GM12865 (cell line): Measurements from ENCODE around the gene SCLT1.

ENCODE experiments used
- DNase-seq: peaks from one replicate; pipeline ENCODE4 v3.0.0; 2010; ENCODE audit warnings: low read depth
- H3K4me3 ChIP-seq: 2 replicates; pipeline ENCODE4 v1.5.1; 2011; ENCODE audit warnings: mild to moderate bottlenecking, low read depth, low read length, control low read depth
- CTCF ChIP-seq: IDR thresholded peaks from 2 replicates; pipeline ENCODE4 v1.5.1; 2011; ENCODE audit warnings: low read length, control low read depth, low read depth, inconsistent platforms; ENCODE audit not compliant: insufficient read depth; ENCODE audit errors: missing control alignments

SCLT1 gene

GRCh38 chr4:128986908-128987307 lies 106.4 kb downstream of the SCLT1 start:
- TF ChIP-seq CTCF = no peak
- DNase-seq = no peak
- no peak overlapping the region for H3K4me3 ChIP-seq

- no peak for TF ChIP-seq CTCF
- H3K4me3 ChIP-seq = no peak overlapping the region
- no peak for DNase-seq
These were observed 107.3 kb downstream of the SCLT1 start for GRCh38 chr4:128986019-128986418.

DNA sequence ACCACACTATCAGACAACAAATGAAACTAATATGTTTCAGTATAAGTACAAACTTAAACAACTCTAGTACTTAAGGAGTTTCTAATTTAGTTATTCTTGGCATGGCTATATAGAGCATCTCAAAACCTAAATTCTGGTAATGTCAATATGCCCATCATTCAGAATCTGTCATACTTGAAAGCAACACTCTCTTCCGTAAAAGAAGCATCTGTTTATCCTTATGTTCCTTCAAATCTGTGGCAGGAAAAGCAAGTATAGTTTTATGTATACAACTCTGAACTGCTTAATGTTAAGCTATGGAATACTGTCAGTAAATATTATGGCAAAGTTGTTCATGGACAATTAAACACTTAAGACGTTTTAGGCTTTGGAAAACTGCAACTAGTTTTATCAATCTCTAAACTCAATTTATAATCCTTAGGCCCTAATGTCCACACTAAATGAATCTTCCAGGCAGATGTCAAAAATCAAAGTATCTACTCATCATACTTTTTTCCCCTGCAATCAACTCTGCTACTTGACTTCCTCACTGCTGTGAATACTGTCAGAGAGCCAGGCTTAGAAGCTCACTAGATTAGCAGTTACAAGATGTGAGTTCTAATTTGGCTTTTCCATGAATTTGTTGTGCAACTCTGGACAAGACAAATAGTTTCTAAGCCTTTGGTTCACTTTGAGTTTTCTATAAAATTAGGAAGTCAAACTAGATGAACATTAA lies 109.4 kb downstream of the SCLT1 start:
- DNase-seq = no peak
- no peak overlapping the region for H3K4me3 ChIP-seq
- no peak for TF ChIP-seq CTCF

GRCh38 chr4:128981377-128981776 lies 112.0 kb downstream of the SCLT1 start:
- H3K4me3 ChIP-seq = no peak overlapping the region
- no peak for DNase-seq
- TF ChIP-seq CTCF = no peak

DNA sequence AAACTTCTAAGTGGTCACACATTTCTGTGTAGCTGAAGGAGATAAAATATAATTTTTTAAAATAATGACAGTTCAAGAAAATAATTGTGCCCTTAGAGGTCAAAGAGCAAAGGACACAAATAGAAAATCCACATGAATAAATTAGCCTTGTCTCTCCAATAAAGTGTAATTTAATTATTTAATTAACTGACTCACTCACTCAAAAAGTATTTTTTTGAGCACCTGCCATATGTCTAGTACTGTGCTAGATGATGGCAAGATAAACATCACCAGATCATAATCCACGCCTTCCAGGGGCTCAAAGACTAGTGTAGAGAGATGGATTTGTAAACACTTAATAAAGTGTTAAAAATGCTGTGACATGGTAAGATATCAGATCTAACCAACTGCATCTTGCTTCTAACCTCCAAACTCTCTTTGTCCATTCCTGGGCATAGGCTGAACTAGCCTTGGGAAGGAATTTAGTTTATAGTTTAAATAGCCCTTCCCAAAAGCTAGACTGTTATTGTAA lies 112.5 kb downstream of the SCLT1 start:
- TF ChIP-seq CTCF = no peak
- DNase-seq = no peak
- H3K4me3 ChIP-seq = no peak overlapping the region

DNA sequence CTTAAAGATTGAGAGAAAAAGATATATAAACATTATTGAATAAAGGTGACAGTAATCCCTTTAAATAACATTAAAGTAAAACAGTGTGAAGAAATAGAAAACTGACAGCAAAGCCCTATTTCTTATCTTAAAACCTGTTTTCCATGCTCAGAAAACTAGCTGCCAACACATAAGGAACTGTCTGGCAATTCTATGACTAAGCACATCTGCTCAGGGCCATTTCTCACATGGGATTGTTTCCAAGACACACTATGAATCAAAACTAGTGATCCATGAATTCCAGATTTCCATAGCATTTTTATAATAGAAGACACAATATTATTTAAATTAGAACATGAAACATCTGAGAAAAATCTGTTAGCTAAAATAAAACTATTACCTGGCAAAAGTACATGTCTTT lies 113.4 kb downstream of the SCLT1 start:
- H3K4me3 ChIP-seq = no peak overlapping the region
- no peak for TF ChIP-seq CTCF
- no peak for DNase-seq

GRCh38 chr4:128978985-128979384 lies 114.4 kb downstream of the SCLT1 start:
- no peak for TF ChIP-seq CTCF
- DNase-seq = no peak
- no peak overlapping the region for H3K4me3 ChIP-seq
